Hematopoietic multipotent progenitor cell treated with erythropoietin and hydrocortisone succinate and interleukin-3 and kit ligand, for 6 days (in vitro differentiated cells): ENCODE results near the gene ROBO4.

ENCODE experiments used
- DNase-seq: peaks from one replicate; pipeline ENCODE4 v3.0.0-alpha.2; 2015

The ROBO4 gene

DNA sequence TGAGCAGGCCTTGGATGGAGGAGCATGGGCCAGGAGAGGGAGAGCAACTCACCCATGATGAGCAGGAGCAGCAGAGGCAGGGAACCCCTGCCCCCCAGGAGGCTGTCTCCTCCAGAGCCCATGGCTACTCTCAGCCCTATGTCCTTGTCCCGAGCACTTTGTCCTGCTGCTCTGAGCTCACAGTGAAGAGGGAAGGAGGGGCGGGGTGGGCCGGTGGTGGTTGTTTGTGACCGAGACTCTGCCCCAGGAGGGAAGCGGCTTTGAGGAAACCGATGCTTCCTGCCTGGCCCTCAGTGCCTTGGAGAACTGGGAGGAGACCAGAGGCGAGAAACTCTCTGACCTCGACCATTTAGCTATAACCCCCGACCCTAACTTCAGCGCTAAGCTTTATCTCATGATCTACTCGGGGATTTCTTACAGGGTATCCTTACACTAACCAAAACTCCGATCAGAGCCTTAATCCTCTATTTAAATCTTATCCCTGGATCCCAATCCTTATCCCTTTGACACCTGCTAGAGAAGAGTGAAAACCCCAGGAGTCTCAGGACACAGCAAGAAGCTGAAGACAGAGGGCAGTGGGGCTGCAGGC lies at the start of gene ROBO4:
Gene ROBO4 (minus strand): TSS at position 192 of the 589 bp plus-strand sequence. CDS start 70 bp downstream, at position 122.
- no peak for DNase-seq

DNA sequence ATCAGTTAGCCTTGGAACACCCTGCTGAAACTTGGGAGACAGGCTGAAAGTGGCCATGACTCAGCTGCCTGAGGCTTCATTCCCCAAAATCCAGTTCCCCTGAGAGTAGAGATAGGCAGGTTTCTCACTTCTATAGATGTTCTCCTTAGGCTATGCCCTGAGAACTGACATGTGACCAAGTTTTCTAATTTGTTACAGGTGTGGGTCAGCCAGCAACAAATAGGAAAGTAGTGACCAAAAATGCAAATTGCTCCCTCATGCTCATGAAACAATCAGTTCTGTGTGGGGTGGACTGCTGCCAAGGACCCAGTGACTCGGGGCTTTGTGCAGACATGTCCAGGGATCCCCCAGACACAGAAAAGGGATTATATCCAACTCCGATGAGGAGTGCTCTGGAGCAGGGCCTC lies 49.1 kb upstream of the ROBO4 start:
- no peak for DNase-seq

DNA sequence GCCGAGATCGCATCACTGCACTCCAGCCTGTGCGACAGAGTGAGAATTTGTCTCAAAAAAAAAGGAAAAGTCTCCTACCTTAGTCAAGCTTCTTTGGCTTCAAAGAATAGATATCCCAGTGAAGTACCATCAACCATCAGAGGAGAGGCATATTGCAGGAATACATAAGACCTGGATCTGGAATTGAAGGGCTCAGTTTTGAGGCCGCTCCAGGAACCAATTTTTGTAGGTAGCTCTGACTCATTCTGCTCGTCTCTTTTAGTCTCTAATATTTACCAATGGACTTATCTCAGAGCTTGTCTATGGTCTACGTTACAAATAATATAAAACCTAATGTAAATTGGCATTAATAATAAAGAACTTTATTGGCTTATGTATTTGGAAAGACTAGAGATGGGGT lies 48.2 kb upstream of the ROBO4 start:
- no peak for DNase-seq

DNA sequence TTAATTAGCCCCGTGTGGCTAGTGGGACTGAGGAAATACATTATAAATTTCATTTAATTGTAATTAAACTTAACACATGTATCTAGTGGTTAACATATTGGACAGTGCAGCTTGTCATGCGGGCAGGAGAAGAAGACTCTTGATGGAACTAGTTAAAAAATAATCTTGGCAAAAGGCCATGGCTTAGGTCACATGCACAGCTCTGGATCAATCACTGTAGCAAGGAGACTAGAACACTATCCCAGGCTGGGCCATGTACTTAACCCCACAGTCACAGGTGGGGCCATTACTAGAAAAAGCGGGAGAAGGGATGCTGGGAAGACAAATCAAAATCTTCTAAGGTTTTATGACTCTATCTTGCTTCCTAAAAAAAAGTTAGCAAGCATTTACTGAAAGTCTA lies 46.9 kb upstream of the ROBO4 start:
- no peak for DNase-seq

DNA sequence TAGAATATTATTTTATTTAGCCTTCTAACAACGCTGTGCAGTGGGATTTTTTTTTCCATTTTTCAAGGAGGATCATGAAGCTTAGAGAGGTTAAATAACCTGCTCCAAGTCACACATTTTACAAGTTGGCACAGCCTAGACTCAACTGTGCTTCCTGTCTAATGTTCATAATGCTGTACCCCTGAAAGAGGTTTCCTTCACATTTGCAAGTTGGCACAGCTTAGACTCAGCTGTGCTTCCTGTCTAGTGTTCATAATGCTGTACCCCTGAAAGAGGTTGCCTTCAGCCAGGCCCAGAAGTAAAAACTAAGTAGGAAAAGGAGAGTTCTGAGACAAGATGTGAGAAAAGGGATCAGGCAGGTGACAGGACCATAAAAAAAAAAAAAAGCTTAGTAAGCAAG lies 46.1 kb upstream of the ROBO4 start:
- no peak for DNase-seq

DNA sequence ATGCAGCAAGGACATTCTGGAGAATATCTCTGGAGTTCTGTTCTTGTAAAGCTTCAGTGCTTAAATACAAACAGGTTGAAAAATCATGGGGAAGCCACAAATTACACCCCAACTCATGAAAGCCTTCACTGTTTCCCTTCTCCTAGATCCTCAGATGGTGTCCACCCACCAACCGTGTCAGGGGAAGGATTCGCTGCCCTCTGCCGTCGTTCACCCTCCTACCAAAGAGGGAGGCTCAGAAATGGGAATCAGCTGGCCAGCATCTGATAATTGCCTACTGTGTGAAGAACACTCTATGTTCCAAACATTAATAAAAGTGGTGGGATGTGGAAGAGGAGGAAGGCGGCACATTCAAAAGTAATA lies 45.6 kb upstream of the ROBO4 start:
- DNase-seq = no peak

DNA sequence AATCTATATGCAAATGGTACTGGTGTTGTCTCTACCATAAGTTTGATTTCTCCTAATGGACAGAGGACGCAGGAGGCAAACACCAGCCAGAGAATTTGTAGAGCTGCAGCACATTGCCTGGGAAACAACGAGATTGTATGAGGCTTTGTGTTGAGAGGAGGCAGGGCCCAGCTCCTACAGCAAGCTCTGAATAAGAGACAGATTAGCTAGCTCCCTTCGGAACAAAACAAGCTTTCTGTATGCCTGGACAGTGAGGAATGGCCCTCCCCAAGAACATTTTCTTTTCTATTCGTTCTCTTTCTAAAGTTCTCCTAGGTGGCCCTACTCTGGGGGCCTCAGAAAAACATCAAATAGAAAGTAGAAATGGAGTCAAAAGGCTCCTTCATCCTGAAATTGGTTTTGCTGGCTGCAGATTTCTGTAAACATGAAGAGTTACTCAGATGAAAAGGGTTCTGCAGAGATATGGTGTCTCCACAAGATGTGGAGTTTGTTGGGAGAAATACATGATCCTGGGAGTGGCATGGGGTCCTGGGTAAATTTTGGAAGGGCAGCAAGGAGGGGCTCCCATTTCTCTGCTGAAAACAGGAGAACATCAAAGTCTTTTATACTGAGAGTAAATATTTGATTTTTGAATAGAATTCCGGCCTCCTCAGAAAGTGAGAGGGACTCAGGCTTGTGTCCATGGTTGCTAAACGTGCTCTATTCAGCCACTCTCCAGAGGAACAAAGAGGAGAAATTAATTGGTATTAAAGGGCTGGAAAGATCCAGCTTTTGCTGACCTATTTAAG lies 45.0 kb upstream of the ROBO4 start:
- DNase-seq = no peak

DNA sequence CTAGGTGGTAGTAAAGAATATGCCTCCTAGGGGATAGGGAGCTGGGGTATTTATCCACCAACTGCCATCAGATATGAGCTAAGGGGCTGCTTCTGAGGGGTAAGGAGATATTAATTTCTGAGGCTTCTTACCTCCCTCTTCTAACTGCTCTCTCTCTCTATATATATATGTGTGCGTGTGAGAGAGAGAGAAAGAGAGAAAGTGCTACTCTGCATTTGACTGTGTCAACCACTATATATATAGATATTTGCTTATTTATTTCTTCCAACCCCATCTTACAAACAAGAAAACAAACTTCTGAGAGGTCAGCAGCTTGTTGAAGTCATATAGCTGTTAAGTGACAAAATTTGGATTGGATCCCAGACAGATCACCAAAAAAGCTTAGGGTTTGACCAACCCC lies 44.0 kb upstream of the ROBO4 start:
- DNase-seq = no peak

DNA sequence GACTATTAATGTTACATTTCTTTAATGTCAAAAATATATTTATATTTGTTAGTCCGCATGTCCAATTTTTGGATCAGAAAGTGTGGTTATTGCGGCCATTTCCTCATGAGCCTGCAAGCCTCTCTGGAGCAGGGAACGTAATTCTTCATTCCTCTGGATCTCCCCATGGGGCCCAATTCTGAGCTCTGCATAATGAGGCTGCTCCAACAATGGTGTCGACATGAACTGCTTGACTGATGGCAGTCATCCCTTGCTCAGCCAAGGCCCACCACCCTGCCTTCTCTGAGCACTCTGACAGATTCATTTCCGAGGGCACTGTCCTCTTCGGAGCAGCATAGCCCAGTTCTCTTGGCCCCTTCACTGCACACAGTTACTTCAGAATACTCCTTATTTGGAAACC lies 41.3 kb upstream of the ROBO4 start:
- DNase-seq = no peak

DNA sequence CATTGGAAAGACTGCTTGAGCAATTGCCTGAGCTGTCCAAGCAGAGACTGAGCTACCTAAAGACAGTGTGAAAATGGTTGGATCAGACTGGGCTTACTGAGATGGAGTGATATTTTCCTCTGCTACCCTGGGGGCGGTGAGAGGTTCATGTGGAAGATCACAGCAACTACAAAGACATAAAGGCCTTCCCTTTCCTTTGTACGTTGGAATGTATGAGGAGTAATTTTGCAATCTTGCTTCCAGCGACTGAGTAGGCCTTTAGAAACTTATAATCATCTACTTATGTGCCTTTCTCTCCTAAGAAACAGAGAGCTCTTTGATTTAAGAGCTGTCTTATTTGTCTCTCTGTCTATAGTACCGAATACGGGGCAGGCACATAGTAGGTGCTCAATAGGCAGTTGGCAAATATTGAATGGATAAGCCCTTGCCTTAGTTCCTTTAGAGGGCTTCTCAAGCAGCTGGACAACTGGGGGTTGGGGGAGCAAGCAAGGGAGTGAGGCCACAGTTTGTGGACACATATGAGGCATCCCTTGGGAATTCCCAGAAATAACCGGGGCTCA lies 40.6 kb upstream of the ROBO4 start:
- no peak for DNase-seq

DNA sequence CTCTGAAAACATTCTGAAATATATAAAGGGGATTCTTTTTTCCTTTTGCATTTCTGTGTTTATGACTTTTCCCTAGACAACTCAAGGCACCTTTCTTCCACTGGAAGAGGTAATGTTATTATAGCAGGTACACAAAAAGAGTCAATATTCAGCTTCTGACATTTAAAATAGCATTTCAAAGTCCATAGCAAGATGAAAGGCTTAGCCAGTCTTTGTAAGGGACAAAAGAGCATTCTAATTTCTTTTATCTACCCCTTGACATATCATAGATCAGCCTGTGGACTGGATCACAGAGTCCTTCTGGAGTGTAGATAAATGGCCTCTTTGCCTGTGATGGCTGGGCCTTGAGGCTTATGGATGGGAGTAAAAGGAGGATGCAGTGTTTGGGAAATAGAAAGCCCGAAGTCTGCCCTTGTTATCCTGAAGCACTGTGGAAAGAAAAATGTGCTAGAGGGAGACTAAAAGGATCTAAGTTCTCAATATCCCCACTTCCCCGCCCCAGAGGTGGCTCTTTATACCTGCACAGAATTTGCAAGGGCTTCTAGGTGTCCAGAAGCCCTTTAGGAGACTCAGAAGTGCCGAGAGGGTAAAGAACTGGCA lies 39.8 kb upstream of the ROBO4 start:
- no peak for DNase-seq

DNA sequence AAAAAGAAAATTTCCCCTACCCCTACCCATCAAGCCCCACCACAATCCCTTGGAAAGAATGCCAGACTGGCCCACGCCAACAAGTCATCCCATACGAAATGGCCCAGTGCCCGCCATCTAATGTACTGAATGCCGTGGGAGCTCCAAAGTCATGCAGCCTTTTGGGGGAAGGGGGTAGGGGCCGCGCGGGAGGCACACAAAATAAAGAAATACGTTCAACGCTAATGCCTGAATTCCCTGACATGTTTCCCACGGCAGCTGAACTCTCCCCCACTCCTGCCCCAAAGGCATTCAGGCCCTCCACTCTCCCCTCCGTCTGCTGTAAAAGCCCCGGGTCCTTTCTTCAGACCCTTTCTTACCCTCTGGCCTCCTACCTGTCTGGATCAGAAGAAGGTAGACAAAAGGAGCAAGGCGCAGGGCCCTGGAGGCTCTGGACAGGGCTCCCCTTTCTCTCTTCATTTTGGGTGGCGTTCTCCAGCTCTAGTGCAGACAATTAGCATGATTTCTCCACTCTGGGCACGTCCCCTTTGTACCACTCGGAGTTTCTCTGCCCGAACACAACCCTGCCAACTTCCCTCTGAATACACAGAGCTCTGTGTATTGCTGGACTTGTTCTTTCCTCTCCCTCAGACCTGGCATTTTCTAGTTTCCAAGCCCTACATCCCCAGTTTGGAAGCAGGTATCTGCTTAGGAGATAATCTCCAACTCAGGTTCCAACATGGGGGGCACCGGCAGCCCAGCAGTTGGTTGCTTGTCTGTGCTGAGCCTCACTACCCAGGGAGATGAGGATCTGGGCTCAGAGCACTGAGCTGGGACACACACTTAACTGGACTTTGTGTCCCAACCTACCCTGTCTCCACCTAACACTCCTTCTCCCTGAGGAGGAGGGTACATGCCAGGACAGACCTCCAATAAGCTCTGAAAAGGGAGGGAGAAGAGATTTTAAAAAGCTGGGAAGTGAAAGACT lies 38.2 kb upstream of the ROBO4 start, which contains the start of gene HEPACAM:
Gene HEPACAM (minus strand): TSS at position 500 of the 967 bp plus-strand sequence. CDS start 41 bp downstream, at position 459.
- no peak for DNase-seq

DNA sequence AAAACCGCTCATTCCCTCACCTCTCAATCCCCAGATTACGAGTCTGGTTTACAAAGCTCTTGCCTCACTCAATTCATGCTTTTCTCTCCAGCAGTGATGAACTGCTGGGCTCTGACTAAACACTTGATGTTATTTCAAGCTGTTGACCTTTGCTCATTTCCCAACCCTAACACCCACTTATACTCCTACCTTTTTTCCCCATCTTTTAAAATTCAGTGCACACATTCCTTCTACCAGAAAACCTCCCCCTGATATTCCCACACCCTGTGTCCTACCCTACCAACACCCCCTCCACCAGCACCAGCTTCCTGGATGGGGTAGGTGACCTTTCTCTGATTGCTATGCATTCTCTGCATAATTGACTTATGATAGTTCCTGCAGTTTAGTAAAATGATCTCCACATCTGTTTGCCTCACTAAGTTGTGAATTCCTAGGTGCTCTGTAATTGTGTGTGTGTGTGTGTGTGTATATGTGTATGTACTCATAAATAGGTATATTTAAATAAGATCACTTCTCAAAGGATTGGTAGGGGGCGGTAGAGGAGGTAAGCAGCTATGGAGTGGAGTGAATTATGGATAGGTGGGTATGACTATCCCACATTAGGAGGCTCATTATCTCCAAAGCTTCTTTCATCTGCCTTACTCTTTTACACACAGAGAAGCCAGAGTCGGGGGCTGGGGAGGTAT lies 37.3 kb upstream of the ROBO4 start:
- DNase-seq = no peak

DNA sequence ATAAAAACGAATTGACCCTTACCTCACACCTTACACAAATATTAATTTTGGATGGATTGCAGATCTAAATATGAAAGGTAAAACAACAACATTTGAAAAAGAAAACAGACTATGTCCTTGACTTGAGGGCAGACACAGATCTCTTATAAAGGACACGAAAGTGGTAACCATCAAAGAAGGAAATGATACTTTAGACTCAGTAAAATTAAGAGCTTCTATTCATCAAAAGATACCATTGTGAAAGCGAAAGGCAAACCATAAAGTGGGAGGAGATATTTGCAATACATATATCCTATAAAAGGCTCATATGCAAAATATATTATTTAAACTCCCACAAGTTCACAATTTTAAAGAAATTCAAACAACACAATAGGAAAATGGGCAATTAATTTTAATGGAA lies 33.1 kb upstream of the ROBO4 start:
- no peak for DNase-seq

DNA sequence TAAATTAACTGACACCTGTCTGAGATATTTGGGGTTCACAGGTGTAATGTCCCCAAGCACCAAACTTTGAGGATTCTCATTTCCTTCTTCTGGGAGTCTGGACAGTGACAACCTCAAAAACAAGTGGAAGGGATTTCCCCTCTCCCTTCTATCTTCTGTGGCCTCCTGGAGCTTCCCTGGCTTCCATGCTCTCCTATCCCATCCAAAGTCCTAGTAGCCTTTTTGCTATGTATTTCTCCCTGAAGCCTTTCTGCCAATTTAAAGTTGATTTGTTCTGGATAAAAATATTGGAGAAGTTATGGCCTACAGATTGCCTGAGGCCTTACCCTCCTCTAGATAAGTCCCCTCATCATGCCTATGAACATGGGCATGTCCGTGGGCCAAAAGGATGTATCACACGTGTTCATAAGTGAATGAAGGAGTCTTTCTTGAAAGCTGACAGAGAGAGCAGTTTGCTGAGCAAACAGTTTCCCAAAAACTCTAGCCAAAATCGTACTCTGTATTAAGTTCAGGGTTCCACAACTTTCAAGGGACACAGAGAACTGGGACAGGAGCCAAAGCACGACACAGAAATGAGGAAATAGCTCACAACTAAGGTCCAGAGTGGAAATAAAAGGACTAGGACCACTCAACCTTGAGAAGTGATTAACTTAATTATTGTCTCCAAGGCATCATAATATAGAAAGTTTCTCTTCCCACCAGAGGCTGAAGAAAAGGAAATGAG lies 31.4 kb upstream of the ROBO4 start:
- no peak for DNase-seq

DNA sequence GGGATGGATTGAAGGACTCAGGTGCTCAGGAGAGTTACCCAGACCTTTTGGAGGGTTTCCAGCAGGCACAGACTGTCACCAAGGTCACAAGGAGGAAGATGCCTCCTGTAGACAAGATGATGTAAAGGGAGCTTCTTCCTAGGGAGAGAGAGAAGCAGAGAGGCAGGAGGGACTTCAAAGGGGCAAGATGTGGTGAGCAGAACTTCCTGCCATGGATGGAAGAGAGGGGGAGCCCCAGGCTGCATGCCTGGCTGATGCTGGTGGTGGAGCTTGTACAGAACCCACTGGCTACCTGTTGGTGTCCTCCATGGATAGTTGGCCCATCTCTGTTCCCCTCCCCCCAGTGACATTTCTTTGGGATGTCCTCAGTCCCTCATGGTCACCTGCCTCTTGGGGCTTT lies 25.6 kb upstream of the ROBO4 start:
- DNase-seq = no peak

DNA sequence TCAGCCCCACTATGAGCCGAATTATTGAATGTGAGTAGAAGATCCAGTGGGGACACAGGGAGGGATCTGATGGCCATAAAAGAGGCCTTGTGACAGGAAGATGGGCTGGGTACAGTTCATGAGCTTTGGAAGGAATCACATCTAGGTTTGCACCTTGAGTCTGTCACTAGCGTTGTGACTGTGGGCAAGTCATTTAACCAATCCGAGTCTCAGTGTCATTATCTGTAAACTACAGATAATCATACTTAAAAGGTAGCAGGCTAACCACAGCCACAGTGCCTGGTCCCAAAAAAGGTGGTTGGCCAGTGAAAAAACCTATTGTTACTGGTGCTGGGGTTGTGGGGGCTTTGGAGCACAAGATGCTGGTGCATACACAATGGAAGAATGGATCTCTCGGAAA lies 25.2 kb upstream of the ROBO4 start:
- peak; percentile 28 for DNase-seq

DNA sequence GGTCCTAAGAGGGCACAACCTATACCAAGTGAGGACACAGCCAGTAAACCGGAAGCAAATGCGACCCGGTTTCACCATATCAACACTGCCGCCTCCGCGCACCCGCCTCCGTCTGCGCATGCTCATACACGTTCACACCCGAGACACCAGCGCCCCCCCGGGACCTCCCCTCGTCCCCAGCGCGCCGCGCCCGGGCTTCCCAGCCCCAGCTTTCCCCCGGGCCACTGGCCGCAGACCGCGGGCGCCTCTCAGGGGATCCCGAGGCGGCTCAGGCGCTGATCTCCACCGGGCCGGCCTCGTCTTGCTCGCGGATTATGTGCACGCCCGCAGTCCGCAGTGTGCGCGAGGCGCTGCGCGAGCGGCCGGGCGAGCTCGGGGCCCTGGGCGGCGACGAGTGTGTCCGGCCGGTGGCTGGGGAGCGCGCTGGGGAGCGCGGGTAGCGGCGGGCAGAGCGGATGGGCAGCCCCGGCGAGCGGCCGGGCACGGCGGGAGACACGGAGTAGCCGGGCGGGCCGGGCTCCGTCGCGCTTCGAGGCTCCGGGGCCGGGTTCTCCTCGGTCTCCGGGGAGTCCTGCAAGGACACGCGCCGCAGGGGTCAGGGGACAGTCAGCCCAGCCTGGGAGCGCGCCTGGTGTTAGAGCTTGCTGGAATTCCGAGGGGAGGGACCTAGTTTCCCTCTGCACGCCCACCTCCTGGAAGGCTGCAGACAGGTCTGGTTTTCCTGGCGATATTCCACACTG lies 23.4 kb upstream of the ROBO4 start:
- peak; percentile 82 for DNase-seq

DNA sequence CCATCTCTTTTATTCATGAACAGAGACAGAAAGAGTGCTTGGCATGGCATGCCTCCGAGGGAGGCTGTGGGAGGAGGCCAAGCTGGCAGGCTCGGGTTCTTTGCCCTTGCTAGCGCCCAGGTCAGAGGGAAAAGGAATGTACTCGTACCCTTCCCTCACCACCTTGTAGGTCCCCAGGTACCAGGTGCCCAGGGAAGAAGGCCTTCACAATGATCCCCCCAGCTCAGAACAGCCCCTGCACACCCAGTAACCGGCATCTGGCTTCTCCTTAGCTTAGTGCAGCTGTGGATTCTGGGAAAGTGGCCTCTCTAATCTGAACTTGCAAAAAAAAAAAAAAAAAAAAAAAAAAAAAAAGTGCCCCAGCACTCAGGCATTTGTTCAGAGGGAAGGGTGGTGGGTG lies 22.7 kb upstream of the ROBO4 start:
- DNase-seq = no peak

DNA sequence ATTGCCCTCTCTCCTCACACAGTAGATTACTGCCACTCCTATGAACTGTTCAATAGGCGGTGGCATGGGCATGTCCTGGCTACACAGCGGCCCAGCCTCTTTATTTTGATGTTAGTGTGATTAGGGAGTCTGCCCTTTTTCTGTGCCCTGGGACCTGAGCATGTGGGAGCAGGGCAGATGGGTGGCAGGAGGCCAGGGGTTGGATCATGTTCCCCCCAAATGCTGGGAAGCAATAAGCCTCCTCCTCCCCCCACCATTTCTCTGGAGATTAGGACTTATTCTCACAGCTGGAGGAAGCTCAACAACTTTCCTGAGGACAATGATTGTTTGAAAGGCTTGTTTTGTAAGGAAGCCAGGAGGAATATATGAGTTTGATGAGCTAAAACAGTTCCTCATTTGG lies 22.2 kb upstream of the ROBO4 start:
- no peak for DNase-seq

DNA sequence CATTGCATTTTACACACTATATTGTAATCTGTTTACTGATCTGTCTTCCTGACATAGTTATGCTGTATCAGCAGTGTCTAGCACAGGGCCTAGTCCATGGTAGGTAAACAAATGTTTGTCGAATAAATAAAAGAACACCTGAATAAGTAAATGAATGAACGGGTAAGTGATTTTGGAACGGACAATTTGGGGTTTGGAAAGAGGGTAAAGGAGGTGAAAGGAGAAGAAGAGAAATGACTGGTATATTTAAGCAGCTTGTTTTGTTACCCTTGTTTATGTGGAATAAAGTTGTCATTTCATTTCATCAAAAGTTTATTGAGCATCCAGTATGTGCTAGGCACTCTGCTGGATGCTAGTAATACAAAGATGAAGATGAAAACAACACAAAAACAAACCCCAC lies 21.3 kb upstream of the ROBO4 start, which contains the start of gene HEPN1:
Gene HEPN1 (plus strand): TSS at position 301 of the 400 bp plus-strand sequence.
- DNase-seq = no peak
